A549 (cell line): ENCODE measurements around the gene INF2. TPM values are rescaled to one million over a fixed set of nuclear protein-coding genes. Genes with fewer than 3 reads are reported as not detected.

ENCODE experiments used
- ATAC-seq, 2 experiments: fragments of 200-7000 bp in 1 of 2; fragments of >200 bp in 1 of 2; cut with Nextera tagmentation in 1 of 2; cut with Tn5 transposase in 1 of 2; 3 replicates each; pipeline versions ENCODE4 v1.8.0 to v1.9.1; 2018 to 2020; ENCODE audit warnings: mild to moderate bottlenecking in 1 of 2, moderate library complexity in 1 of 2
- CTCF ChIA-PET: fragments of 300-600 bp; sonication (Branson Sonifier 250); formaldehyde crosslinking; extraction: SDS; loops from one replicate; lab custom pipeline; 2021; ENCODE audit warnings: antibody characterized with exemption, inconsistent platforms; lab: Yijun Ruan, JAX
- POLR2A ChIA-PET: fragments of 350-600 bp; formaldehyde crosslinking; extraction: SDS; loops from one replicate; lab custom pipeline; 2021; ENCODE audit warnings: antibody characterized with exemption, inconsistent platforms; lab: Yijun Ruan, JAX
- DNase-seq, 2 experiments: peaks; one replicate each; pipeline versions ENCODE4 v3.0.0 to v3.0.0-alpha.2; 2011 to 2016; ENCODE audit warnings: low read depth in 1 of 2, low spot score in 1 of 2
- FAIRE-seq: peaks from 2 replicates; lab custom pipeline; 2011; peaks lifted over from hg19 to GRCh38; lab: Jason Lieb, UNC
- H3K27ac ChIP-seq, 2 experiments: fragments of >200 bp; sonication (Bioruptor Twin); formaldehyde crosslinking; 3 replicates each; pipeline ENCODE4 v1.5.1; 2016 to 2017
- H3K4me1 ChIP-seq: fragments of >200 bp; sonication (Bioruptor Twin); formaldehyde crosslinking; 3 replicates; pipeline ENCODE4 v1.6.1; 2016
- H3K4me2 ChIP-seq: fragments of >200 bp; sonication (Bioruptor Twin); formaldehyde crosslinking; 3 replicates; pipeline ENCODE4 v1.6.1; 2016
- H3K4me3 ChIP-seq: fragments of >200 bp; sonication (Bioruptor Twin); formaldehyde crosslinking; 3 replicates; pipeline ENCODE4 v1.5.1; 2016
- H3K9me3 ChIP-seq: fragments of >200 bp; sonication (Bioruptor Twin); formaldehyde crosslinking; 3 replicates; pipeline ENCODE4 v1.6.1; 2016
- BCL3 ChIP-seq: fragments of >200 bp; sonication (Bioruptor Twin); formaldehyde crosslinking; IDR thresholded peaks from 3 replicates; pipeline ENCODE4 v1.6.1; 2016
- BHLHE40 ChIP-seq: IDR thresholded peaks from 2 replicates; pipeline ENCODE4 v1.6.1; 2012; ENCODE audit warnings: low read depth, low read length, inconsistent platforms
- CHD4 ChIP-seq: fragments of 200-600 bp; sonication (generic); IDR thresholded peaks from 2 replicates; pipeline ENCODE4 v1.6.1; 2016; ENCODE audit warnings: antibody characterized with exemption, mild to moderate bottlenecking, borderline replicate concordance
- EHF ChIP-seq: fragments of 250-450 bp; sonication (Bioruptor Pico); IDR thresholded peaks from 2 replicates; pipeline ENCODE4 v1.5.0; 2020; ENCODE audit warnings: mild to moderate bottlenecking
- EHMT2 ChIP-seq: fragments of 200-600 bp; sonication (generic); IDR thresholded peaks from 2 replicates; pipeline ENCODE4 v1.6.1; 2016; ENCODE audit warnings: antibody characterized with exemption, low read depth, mild to moderate bottlenecking, moderate library complexity
- EP300 ChIP-seq, 2 experiments: fragments of >200 bp; sonication (Bioruptor Twin); formaldehyde crosslinking; IDR thresholded peaks; 2 replicates in 1 of 2; 3 replicates in 1 of 2; pipeline ENCODE4 v1.6.1; 2016 to 2017
- FOXS1 ChIP-seq: fragments of 250-450 bp; sonication (Bioruptor Pico); IDR thresholded peaks from 2 replicates; pipeline ENCODE4 v1.5.0; 2020; ENCODE audit warnings: mild to moderate bottlenecking, moderate library complexity
- JUN ChIP-seq, 2 experiments: fragments of >200 bp; sonication (Bioruptor Twin); formaldehyde crosslinking; IDR thresholded peaks; 2 replicates in 1 of 2; 3 replicates in 1 of 2; pipeline ENCODE4 v1.6.1; 2016 to 2017
- MAFK ChIP-seq: fragments of 450-650 bp; IDR thresholded peaks from 2 replicates; pipeline ENCODE4 v1.6.1; 2014; ENCODE audit not compliant: partially characterized antibody
- MAX ChIP-seq: IDR thresholded peaks from 2 replicates; pipeline ENCODE4 v1.6.1; 2012
- MAZ ChIP-seq: fragments of 150-350 bp; IDR thresholded peaks from 2 replicates; pipeline ENCODE4 v1.6.1; 2014; ENCODE audit warnings: antibody characterized with exemption, low read depth, low read length, borderline replicate concordance
- MYC ChIP-seq: IDR thresholded peaks from 2 replicates; pipeline ENCODE4 v1.6.1; 2012; ENCODE audit warnings: mild to moderate bottlenecking, inconsistent platforms, low read length, improper control_type of control experiment, borderline replicate concordance
- PBX3 ChIP-seq: IDR thresholded peaks from 2 replicates; pipeline ENCODE4 v1.6.1; 2012
- PHF8 ChIP-seq: fragments of 200-600 bp; sonication (generic); IDR thresholded peaks from 2 replicates; pipeline ENCODE4 v1.6.1; 2016; ENCODE audit warnings: low read depth, mild to moderate bottlenecking, antibody characterized with exemption, moderate library complexity, borderline replicate concordance
- POLR2A ChIP-seq: IDR thresholded peaks from 2 replicates; pipeline ENCODE4 v1.6.1; 2012; ENCODE audit warnings: mild to moderate bottlenecking, low read length
- POLR2AphosphoS2 ChIP-seq: conservative IDR thresholded peaks from 2 replicates; pipeline ENCODE4 v1.6.1; 2012; ENCODE audit warnings: low read length, improper control_type of control experiment, inconsistent platforms
- RAD21 ChIP-seq, 2 experiments: fragments of >200 bp in 1 of 2; sonication (Bioruptor Twin) in 1 of 2; formaldehyde crosslinking in 1 of 2; IDR thresholded peaks in 1 of 2; conservative IDR thresholded peaks in 1 of 2; 2 replicates in 1 of 2; 3 replicates in 1 of 2; pipeline ENCODE4 v1.6.1; 2012 to 2018; ENCODE audit warnings: inconsistent platforms in 1 of 2
- RARB ChIP-seq: fragments of 250-450 bp; sonication (Bioruptor Pico); IDR thresholded peaks from 2 replicates; pipeline ENCODE4 v1.8.0; 2021; ENCODE audit warnings: mild to moderate bottlenecking, moderate library complexity
- SMC3 ChIP-seq: fragments of >200 bp; sonication (Bioruptor Twin); formaldehyde crosslinking; IDR thresholded peaks from 3 replicates; pipeline ENCODE4 v1.6.1; 2018; ENCODE audit warnings: inconsistent platforms
- SREBF2 ChIP-seq: fragments of 450-650 bp; IDR thresholded peaks from 2 replicates; pipeline ENCODE4 v1.6.1; 2014; ENCODE audit warnings: mild to moderate bottlenecking, moderate library complexity
- TFCP2L1 ChIP-seq: fragments of 250-450 bp; sonication (Bioruptor Pico); IDR thresholded peaks from 2 replicates; pipeline ENCODE4 v1.5.0; 2021; ENCODE audit warnings: mild to moderate bottlenecking
- TP53 ChIP-seq: fragments of 250-450 bp; sonication (Bioruptor Pico); IDR thresholded peaks from 2 replicates; pipeline ENCODE4 v1.5.0; 2021; ENCODE audit warnings: mild to moderate bottlenecking, moderate library complexity
- ZFP36 ChIP-seq: fragments of 450-650 bp; IDR thresholded peaks from 2 replicates; pipeline ENCODE4 v1.6.1; 2014; ENCODE audit warnings: borderline replicate concordance; ENCODE audit not compliant: partially characterized antibody
- WGBS: methylation state at CpG from one replicate; pipeline ENCODE4 v1.1.6; 2017; ENCODE audit errors: missing lambda C conversion rate; 5-methylcytosine and 5-hydroxymethylcytosine counted together
- polyA plus RNA-seq, 4 experiments: library from polyadenylated mRNA; depleted of rRNA in 3 of 4; stranded (reverse); fragments of >200 nt; fragmentation: RNase III in 1 of 4; extraction: RNeasy Plus Mini Kit Qiagen cat#74134 plus additional on column Dnase treatment in 1 of 4; gene quantifications; 2 replicates in 3 of 4; 3 replicates in 1 of 4; pipeline ENCODE4 v1.2.3, GENCODE V29; 2011 to 2017
- TF ChIP-seq, protein P1 (sequence below): fragments of >200 bp; sonication (Bioruptor Twin); formaldehyde crosslinking; IDR thresholded peaks from 3 replicates; pipeline ENCODE4 v1.5.1; 2016

INF2 gene
- polyA plus RNA-seq, 2 of the 4 experiments (the other 2 are of a cell fraction), result 24.7 to 71.2 TPM

- POLR2A ChIA-PET, result interaction anchor here (1.1 kb wide), 1 partner anchor 36 kb away, joined by 5 read pairs; no protein-coding TSS in a partner anchor
- Histone ChIP-seq H3K4me3 (peak within 1 kb of the TSS; percentile 71), H3K4me2 (peak within 1 kb of the TSS; percentile 94), H3K4me1 (peaks cover 46% of the 10 kb centered on the region), H3K9me3 (no peaks in the 10 kb centered on the region), H3K27ac (peak within 1 kb of the TSS; percentile 82 to 92)
- TF ChIP-seq POLR2A (peak; percentile 95), EHF (CRISPR knock-in tag) (no peak), SMC3 (peak; percentile 67), CHD4 (no peak), ZFP36 (no peak), PHF8 (peak; percentile 58; the same call in 1 of the 2 replicates), EP300 (IDR thresholded peaks at IDR 0.05) (no peak), TFCP2L1 (CRISPR knock-in tag) (peak; percentile 89; the same call in 1 of the 2 replicates), BCL3 (peak; percentile 67; the same call in 1 of the 3 replicates), TP53 (CRISPR knock-in tag) (no peak; the same call in 1 of the 2 replicates), FOXS1 (CRISPR knock-in tag) (no peak), JUN (IDR thresholded peaks at IDR 0.05) (peak; percentile 52 to 92; a peak in 4 of 5 replicates), RARB (no peak), MAFK (peak; percentile 91), RAD21 (conservative IDR thresholded peaks at IDR 0.05 in 1 of 2, IDR thresholded peaks at IDR 0.05 in 1 of 2) (peak in 1 of 2 experiments; percentile 46; a peak in 3 of 5 replicates), SREBF2 (no peak), MAX (0 out of 2 replicates have a peak, but pooled peaks have one; percentile 18), MYC (no peak), MAZ (0 out of 2 replicates have a peak, but pooled peaks have one; percentile 41), EHMT2 (no peak), POLR2AphosphoS2 (peak; percentile 85), PBX3 (peak; percentile 78; the same call in 1 of the 2 replicates), BHLHE40 (no peak)
- TF ChIP-seq, protein P1, sequence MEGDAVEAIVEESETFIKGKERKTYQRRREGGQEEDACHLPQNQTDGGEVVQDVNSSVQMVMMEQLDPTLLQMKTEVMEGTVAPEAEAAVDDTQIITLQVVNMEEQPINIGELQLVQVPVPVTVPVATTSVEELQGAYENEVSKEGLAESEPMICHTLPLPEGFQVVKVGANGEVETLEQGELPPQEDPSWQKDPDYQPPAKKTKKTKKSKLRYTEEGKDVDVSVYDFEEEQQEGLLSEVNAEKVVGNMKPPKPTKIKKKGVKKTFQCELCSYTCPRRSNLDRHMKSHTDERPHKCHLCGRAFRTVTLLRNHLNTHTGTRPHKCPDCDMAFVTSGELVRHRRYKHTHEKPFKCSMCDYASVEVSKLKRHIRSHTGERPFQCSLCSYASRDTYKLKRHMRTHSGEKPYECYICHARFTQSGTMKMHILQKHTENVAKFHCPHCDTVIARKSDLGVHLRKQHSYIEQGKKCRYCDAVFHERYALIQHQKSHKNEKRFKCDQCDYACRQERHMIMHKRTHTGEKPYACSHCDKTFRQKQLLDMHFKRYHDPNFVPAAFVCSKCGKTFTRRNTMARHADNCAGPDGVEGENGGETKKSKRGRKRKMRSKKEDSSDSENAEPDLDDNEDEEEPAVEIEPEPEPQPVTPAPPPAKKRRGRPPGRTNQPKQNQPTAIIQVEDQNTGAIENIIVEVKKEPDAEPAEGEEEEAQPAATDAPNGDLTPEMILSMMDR, result peak; percentile 96
- FAIRE-seq, result no peak
- ATAC-seq, result peak; percentile 35 to 51
- DNase-seq, result peak; percentile 70 to 74
- CTCF ChIA-PET, result interaction anchor here (0.6 to 6.2 kb wide), 21 partner anchors 12 to 548 kb away, joined by 3 to 65 read pairs (median 6); partner anchors contain the start of gene INF2
- 3% methylated on average over 29 of the region's 82 CpGs for WGBS
Measured at GRCh38 chr14:104723651-104724406, 34.4 kb downstream of the INF2 start, which contains the start of gene ADSS1. TSS of gene ADSS1 (plus strand) at chr14:104724229. CDS start at chr14:104724271, 42 bp downstream.
